LNCaP clone FGC (cell line): ENCODE measurements around the gene RAET1E.
"Not testable (repeated sequence)": the region's sequence is repeated elsewhere in the genome, so short reads cannot be mapped to it uniquely, and the experiment has no call there.

Experiments
- DNase-seq: peaks from one replicate; pipeline ENCODE4 v3.0.0-alpha.2; 2011; ENCODE audit warnings: low read depth
- H3K4me3 ChIP-seq: 2 replicates; pipeline ENCODE4 v1.5.1; 2011; ENCODE audit warnings: mild to moderate bottlenecking, low read depth, low read length, control low read depth
- TF ChIP-seq, protein P1 (sequence below): IDR thresholded peaks from 2 replicates; pipeline ENCODE4 v1.5.1; 2012; ENCODE audit warnings: mild to moderate bottlenecking; ENCODE audit not compliant: control insufficient read depth, insufficient read depth; ENCODE audit errors: extremely low read depth

Gene RAET1E

DNA sequence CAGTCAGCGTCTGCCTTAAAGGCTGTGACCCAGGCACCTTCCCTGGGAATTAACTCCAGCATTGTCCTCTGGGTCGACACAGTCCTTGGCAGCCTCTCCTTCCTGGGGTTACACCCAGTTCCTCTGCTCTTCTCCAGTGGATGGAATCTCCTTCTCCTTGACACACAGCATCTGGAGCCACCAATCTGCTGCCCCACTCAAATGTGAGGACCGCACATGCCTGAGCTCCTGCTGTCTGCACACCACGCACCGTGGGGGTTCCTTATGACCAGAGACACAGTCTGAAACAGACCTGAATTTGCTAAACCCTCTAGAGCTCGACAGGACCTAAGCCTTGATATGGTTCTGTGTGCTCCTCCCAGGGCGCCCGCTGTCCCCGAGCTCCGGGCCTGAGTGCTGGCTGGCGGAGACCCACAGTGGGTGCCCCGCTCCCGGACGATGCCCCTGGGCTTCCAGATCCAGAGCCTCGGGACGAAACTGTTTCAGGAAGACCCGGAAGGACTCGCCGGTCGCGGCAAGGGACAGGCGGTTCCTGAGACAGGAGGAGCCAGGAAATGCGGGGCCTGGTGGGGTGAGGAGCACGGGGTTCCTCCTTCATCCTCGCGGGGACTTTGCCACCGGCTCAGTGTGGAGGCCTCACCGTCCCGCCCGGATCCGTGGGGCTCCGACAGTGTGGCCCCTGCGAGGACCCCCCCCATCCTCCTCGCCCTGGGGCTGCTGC is 27.5 kb upstream of the RAET1E start:
- TF ChIP-seq, protein P1, sequence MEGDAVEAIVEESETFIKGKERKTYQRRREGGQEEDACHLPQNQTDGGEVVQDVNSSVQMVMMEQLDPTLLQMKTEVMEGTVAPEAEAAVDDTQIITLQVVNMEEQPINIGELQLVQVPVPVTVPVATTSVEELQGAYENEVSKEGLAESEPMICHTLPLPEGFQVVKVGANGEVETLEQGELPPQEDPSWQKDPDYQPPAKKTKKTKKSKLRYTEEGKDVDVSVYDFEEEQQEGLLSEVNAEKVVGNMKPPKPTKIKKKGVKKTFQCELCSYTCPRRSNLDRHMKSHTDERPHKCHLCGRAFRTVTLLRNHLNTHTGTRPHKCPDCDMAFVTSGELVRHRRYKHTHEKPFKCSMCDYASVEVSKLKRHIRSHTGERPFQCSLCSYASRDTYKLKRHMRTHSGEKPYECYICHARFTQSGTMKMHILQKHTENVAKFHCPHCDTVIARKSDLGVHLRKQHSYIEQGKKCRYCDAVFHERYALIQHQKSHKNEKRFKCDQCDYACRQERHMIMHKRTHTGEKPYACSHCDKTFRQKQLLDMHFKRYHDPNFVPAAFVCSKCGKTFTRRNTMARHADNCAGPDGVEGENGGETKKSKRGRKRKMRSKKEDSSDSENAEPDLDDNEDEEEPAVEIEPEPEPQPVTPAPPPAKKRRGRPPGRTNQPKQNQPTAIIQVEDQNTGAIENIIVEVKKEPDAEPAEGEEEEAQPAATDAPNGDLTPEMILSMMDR = no peak
- H3K4me3 ChIP-seq = peak overlapping the region; percentile 36

DNA sequence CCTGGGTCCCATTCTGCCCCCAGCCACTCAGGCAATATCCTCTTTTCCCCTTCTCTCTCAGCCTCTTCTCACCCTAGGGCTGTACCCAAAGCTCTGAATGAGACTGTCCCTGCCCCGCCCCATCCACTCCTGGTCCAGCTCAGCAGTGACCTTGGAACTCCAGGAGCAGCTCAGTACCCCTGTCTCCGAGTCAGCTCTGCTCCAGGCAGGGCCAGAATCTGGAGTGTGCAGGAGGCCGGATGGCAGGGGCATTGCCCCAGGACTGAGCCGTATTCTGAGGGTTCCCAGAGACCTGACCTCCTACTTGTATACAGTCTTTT is 27.0 kb upstream of the RAET1E start:
- TF ChIP-seq, protein P1 = no peak
- DNase-seq = no peak
- H3K4me3 ChIP-seq = no peak overlapping the region

More for the DNA sequence above, 27.5 kb upstream of the RAET1E start:
- DNase-seq = no peak

DNA sequence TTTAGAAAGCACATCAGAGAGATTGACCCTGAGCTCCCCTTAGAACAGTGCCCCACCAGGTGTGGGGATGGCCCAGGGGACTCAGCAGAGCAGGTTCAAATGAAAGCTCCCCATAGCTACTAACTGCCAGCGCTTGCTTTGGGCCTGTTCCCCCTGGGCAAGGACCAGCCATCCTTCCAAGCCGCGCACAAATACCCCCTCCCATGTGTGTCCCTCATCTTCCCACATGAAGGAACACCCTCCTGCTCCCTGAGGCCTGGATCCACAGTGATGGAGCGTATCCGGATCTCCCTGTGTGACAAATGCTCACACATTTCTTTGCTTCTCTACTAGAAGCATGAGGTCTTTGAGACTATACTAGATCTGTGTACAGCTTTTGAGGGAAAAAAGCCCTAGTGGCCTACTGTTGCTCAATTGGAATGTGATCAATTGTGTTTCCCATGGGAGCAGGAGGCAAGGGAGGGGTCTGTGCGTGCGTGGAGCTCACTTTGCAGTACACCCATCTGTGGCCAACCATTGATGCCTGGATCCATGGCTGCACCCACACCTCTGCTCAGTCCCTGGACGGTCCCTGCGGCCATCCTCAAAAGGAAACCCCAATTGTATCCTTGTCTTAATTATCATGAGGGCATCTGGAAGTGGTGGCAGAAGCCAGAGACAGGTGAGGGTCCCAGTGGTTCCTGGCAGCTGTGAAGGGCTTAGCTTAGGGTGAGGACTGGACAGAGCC is 26.5 kb upstream of the RAET1E start:
- DNase-seq = no peak
- TF ChIP-seq, protein P1 = no peak
- no peak overlapping the region for H3K4me3 ChIP-seq

DNA sequence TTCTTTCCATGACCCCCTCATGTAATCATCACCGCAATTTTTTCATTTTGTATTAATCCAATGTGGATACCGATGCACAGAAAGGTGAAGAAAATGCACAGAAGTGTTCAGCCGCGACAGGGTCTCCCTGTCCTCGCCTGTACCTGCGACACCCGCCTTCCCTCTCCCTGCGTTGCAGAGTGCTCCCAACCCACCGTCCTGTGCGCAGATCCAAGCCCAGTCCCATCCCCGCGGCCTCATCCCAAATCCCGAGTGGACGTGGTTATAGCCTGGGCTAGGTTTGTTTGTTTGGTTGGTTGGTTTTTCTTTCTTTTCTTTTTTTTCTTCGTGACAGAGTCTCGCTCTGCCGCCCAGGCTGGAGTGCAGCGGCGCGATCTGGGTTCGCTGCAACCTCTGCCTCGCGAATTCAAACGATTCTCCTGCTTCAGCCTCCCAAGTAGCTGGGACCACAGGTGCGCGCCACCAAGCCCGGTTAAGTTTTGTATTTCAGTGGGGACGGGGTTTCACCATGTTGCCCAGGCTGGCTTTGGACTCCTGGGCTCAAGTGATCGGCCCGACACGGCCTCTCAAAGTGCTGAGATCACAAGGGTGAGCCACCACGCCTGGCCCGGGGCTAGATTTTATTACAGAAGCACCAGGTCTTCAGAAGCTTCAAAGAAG is 25.5 kb upstream of the RAET1E start:
- DNase-seq = no peak
- TF ChIP-seq, protein P1 = no peak
- peak overlapping the region; percentile 51 for H3K4me3 ChIP-seq

DNA sequence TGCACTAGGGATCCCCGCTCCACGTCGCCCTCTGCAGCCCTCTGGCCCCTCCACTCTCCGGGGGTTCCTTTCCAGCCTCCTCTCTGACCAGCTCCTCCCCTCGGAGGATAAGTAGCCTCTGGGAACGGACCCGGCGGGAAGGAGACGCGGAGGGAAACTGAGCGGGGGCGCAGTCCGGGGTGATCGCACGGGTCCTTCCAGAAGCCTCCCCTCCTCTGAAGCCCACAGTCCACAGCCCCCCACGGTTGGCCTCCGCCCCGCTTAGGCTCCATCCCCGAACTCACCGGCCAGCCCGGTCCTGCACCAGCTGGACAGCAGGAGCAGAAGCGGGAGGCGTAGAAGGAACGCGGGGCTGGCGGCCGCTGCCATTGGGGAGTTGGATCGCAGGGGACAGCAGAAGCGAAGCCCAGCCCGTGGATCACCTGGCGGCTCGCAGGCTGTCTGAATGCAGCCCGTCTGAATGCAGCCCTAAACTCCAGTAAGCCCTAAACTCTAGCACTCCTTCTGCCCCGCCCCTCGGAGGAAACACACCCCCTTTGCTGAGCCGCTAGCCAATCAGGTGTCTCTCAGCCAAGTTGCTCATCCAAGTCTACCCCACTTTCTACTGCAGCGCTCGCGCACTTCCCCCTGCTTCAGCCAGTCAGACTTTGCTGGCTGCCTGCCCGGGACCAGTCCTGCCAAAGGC is 24.9 kb upstream of the RAET1E start, which contains the start of gene RAET1G:
RAET1G (minus strand) TSS at position 480 of the 685 bp plus-strand sequence; CDS start at position 369, 111 bp downstream.
- peak; percentile 45 for DNase-seq
- peak within 1 kb of the TSS; percentile 51 for H3K4me3 ChIP-seq
- TF ChIP-seq, protein P1 = no peak

DNA sequence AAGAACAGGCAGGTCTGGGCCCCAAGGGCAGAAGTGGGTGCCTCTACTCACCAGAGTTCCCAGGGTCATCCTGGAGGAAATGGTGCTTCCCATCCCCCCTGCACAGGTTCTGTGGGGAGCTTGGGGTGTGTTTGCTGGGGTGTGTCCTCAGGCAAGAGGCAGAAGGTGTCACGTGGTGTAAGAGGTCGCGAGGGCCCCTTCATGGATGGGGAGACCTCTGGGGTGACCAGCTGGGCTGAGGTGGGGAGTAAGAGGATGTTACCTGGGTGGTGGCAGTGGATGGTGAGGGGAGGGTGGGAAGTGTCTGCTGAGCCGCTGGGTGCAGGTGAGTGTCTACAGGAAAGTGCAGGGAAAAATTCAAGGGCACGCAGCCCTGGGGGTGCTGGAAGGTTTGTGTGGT is 24.2 kb upstream of the RAET1E start:
- not testable (repeated sequence) for H3K4me3 ChIP-seq, DNase-seq

DNA sequence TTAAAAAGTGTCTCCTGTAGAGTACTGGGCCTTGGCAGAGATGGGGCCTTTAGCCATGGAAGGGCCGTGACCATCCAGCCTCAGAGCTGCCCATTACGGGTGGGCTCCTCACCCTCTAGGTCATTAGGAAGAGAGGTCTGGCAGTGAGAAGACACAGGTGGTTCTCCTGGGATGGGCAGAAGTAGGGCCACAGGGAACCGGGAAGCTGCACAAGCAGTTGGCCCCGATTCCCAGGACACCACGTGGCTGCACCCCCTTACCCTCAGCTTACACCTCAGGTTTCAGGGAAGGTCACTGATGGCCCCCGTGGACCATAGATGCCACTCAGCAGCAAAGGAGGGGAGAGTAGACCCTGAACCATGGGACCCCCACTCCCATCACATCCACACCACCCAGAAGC is 23.4 kb upstream of the RAET1E start:
- TF ChIP-seq, protein P1 = no peak
- no peak overlapping the region for H3K4me3 ChIP-seq

More for the DNA sequence above, 23.4 kb upstream of the RAET1E start:
- DNase-seq = no peak
